ENCODE measurements around the gene TAF11L5. TPM values are rescaled to one million over a fixed set of nuclear protein-coding genes. Genes with fewer than 3 reads are reported as not detected.

The TAF11L5 gene
- total RNA-seq (2014; rRNA removed; shearing (Covaris generic)): not detected in 2 replicates

GRCh38 chr5:17524935-17525334 lies at the start of gene TAF11L5:
TSS of gene TAF11L5 (plus strand) at chr5:17525235.

GRCh38 chr5:17497931-17498330 lies 27.1 kb upstream of the TAF11L5 start, which contains the start of gene TAF11L2:
TSS of gene TAF11L2 (plus strand) at chr5:17498231.

GRCh38 chr5:17518067-17518466 lies 7.0 kb upstream of the TAF11L5 start, which contains the start of gene TAF11L3:
TSS of gene TAF11L3 (plus strand) at chr5:17518367.

GRCh38 chr5:17521501-17521900 lies 3.5 kb upstream of the TAF11L5 start, which contains the start of gene TAF11L4:
TSS of gene TAF11L4 (plus strand) at chr5:17521801.

GRCh38 chr5:17528369-17528768 lies 3.3 kb downstream of the TAF11L5 start, which contains the start of gene TAF11L6:
TSS of gene TAF11L6 (plus strand) at chr5:17528669.

Small RNAs within 50 kb of the gene (small RNA-seq; reads per million reads assigned to genes)
- not detected for gene AC106774.3

Other genes with a start within 250 kb of the TAF11L5 start
- gene TAF11L2, start 27.0 kb upstream of the TAF11L5 start, total RNA-seq (2014; rRNA removed; shearing (Covaris generic)): not detected in 2 replicates
- not detected in 2 replicates for gene TAF11L3, start 6.9 kb upstream of the TAF11L5 start, total RNA-seq (2014; rRNA removed; shearing (Covaris generic))
- not detected in 2 replicates for gene TAF11L4, start 3.4 kb upstream of the TAF11L5 start, total RNA-seq (2014; rRNA removed; shearing (Covaris generic))
- gene TAF11L6, start 3.4 kb downstream of the TAF11L5 start, total RNA-seq (2014; rRNA removed; shearing (Covaris generic)): not detected in 2 replicates
- not detected in 2 replicates for gene TAF11L7, start 60.5 kb downstream of the TAF11L5 start, total RNA-seq (2014; rRNA removed; shearing (Covaris generic))
- gene TAF11L8, start 65.7 kb downstream of the TAF11L5 start, total RNA-seq (2014; rRNA removed; shearing (Covaris generic)): not detected in 2 replicates
- gene TAF11L9, start 69.2 kb downstream of the TAF11L5 start, total RNA-seq (2014; rRNA removed; shearing (Covaris generic)): not detected in 2 replicates
- not detected in 2 replicates for gene TAF11L10, start 72.6 kb downstream of the TAF11L5 start, total RNA-seq (2014; rRNA removed; shearing (Covaris generic))
- gene TAF11L11, start 78.9 kb downstream of the TAF11L5 start, total RNA-seq (2014; rRNA removed; shearing (Covaris generic)): not detected in 2 replicates
- gene TAF11L12, start 85.2 kb downstream of the TAF11L5 start, total RNA-seq (2014; rRNA removed; shearing (Covaris generic)): not detected in 2 replicates
- 0.50 and 0.91 TPM in 2 replicates for gene TAF11L13, start 106.9 kb downstream of the TAF11L5 start, total RNA-seq (2014; rRNA removed; shearing (Covaris generic))
- not detected in 2 replicates for gene TAF11L14, start 109.2 kb downstream of the TAF11L5 start, total RNA-seq (2014; rRNA removed; shearing (Covaris generic))